ENCODE data around the gene HNF1B.
"Not testable (repeated sequence)": the region's sequence is repeated elsewhere in the genome, so short reads cannot be mapped to it uniquely, and the experiment has no call there.

The HNF1B gene

GRCh38 chr17:37744961-37745800 is at the start of gene HNF1B:
TSS of gene HNF1B (minus strand) at chr17:37745059. CDS start at chr17:37744884, 175 bp downstream.
- DNase-seq (ENCODE audit: low spot score) = no peak

- no peak for DNase-seq (ENCODE audit: low spot score)
Measured at GRCh38 chr17:37792787-37793186, 47.9 kb upstream of the HNF1B start.

DNA sequence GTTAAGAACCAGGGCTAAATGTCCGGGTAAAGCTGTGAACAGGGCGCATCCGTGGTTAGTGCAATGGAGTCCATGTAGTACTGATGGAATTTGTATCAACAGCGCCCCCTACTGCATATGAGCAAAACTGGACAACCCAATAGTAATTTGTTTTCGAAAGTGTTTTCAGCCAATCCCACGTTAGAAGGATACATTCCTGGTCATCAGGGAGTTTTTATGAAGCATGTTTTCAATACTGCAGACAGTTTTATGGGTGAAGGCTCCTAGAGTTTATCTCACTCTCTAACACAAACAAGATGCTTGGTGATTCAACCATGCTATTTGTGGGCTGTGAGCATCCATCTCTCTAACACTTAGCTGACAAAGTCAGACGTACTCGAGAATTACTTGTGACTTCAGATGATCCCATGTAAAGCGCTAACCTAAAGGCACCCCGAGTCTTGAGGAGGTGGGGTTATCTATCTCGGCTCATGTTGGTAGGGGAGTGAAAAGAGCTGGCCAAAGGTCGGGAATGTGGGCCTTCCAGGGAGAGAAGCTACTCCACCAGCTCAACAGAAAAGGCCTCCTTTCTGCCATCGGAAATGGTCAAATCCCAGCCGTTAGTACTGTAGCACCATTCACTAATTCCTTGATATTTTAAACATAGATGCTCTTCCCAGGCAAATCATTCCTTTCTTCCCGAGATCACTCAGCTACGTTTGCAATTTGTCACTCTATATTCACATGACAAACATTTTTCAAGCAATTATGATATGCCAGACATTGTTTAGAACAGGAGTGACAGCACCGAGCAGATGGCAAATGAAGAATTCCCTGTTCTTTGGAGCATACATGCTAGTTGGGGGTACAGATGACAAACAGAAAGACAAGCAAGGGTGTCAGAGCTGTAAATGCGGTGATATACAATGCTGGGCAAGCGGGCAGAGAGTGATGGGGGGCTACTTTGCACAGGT is 46.9 kb upstream of the HNF1B start:
- DNase-seq (ENCODE audit: low spot score) = no peak

DNA sequence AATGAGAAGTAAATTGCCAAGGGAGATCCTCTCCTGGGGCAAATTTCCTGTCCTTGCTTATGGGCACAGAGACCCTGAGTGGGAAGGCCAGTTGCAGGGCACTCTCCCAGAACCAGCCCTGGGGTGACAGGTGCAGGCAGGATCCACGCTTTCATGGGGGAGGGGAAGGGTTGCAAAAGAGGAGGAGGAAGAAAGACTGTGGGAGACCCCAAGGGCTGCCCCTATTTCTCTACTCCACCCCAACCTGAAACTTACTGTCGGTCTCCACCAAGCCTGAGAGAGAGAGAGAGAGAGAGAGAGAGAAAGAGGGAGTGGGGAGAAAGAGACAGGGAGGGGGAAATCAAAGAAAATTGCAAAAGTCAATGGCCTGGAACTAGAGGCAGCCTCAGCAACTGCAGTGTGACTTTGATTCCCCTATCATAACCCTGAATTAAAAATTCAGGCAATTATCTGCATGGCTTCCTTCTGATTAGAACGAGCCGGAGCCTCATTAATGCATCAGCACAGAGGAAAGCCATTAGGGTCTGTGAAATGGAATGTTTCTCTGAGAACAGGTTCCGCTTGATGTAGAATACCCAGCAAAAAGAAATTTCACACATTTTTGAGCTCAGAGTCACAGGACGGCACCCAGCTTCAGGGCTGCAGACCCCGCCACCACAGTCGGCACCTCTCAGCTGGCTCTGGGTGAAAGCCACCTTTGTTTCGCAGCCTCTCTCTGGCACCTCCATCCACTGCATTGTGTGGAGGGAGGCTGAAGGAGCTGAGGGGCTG is 45.1 kb upstream of the HNF1B start:
- no peak for DNase-seq (ENCODE audit: low spot score)

DNA sequence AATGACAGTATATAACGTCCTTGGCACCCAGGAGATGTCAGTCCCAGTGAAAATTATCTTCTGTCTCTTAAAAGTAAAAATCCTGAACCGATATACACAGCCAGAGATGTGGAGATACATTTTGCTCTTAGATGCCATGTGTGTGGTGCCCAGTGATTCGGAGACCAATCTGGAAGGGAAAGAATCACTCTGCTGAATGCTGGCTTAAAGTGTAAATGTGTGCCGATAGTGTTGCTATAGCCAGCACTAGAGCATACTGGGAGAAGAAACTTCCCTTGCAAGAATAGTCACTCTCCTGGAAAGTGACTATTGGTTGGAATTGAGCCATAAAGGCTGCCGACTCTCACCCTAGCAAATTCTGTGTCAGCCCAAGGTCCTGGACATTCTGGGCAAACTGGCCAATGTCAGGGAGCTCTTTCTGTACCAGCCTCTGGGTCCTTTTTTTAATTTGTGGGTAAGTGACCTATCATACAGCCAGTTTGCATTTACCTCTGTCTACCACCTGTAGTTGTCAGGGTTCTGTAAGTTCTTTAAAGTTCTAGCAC is 44.2 kb upstream of the HNF1B start:
- DNase-seq (ENCODE audit: low spot score) = no peak

DNA sequence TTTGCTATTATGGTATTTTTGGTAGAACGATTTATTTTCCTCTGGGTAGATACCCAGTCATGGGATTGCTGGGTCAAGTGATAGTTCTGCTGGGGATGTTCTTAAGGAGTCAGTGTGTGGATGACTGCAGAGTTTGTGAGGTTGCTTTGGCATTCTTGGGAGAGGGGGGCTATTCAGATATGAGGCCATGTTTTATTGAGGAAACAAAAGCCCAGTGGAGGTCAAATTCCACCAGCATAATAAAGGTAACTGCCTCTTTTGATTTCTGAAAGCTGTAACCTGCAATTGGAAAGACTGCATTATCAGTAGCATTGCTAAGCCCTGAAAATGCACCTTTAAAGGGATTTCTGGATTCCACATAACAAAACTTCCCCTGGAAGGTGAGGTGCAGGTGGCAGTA is 43.7 kb upstream of the HNF1B start:
- DNase-seq (ENCODE audit: low spot score) = no peak

- no peak for DNase-seq (ENCODE audit: low spot score)
Measured at GRCh38 chr17:37787055-37787757, 42.3 kb upstream of the HNF1B start.

DNA sequence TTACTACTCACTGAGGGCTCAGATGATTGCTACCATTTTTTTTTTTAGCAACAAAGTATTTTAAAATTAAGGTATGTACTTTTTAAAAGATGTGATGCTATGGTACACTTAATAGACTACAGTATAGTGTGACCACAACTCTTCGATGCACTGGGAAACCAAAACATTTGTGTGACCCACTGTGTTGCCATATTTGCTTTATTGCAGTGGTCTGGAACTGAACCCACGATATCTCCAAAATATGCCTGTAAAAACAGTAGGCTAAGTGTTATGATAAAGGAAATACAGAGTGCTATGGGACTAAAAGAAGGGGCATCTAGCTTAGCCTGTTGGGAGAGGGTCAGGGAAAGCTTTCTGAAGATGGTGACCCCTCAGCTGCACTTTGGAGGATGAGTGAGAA is 41.6 kb upstream of the HNF1B start:
- DNase-seq (ENCODE audit: low spot score) = no peak

GRCh38 chr17:37782460-37782859 is 37.6 kb upstream of the HNF1B start:
- not testable (repeated sequence) for DNase-seq (ENCODE audit: low spot score)

GRCh38 chr17:37781451-37781850 is 36.6 kb upstream of the HNF1B start:
- DNase-seq (ENCODE audit: low spot score) = no peak

DNA sequence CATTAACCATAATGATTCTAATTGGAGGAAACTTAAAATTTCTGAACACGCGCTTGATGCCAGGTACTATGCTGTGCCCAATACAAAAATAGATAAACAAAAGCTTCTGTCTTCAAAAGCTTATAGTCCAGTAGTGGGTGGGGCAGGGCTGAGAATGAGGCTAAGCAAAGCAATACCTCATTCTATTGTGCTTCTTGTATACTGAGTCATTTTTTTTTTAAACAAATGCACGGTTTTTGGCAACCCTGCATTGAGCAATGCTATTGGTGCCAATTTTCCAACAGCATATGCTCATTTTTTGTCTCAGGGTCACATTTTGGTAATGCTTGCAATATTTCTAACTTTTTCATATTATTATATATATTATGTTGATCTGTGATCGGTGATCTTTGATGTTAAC is 34.7 kb upstream of the HNF1B start:
- DNase-seq (ENCODE audit: low spot score) = no peak

- DNase-seq (ENCODE audit: low spot score) = no peak
Measured at GRCh38 chr17:37774504-37774903, 29.6 kb upstream of the HNF1B start.

DNA sequence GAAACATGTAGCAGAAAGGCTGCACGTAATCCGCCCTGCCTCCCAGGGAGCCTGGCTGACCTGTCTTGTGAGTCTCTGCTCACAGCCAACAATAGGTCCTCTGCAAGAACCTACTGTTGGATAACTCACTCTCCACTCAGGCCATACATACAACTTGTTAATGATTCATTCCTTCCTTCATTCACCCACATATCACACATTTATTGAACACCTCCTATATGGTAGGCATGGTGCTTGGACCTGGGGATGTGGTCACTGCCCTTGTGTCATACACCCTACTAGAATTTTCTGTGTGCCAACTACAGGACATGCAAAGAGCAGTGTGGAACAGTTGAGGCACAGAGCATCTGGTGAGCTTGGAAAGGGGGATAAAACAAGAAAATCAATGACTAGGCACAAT is 28.1 kb upstream of the HNF1B start:
- DNase-seq (ENCODE audit: low spot score) = no peak

- DNase-seq (ENCODE audit: low spot score) = no peak
Measured at GRCh38 chr17:37770631-37771518, 26.0 kb upstream of the HNF1B start.

GRCh38 chr17:37769050-37769449 is 24.2 kb upstream of the HNF1B start:
- DNase-seq (ENCODE audit: low spot score) = no peak

DNA sequence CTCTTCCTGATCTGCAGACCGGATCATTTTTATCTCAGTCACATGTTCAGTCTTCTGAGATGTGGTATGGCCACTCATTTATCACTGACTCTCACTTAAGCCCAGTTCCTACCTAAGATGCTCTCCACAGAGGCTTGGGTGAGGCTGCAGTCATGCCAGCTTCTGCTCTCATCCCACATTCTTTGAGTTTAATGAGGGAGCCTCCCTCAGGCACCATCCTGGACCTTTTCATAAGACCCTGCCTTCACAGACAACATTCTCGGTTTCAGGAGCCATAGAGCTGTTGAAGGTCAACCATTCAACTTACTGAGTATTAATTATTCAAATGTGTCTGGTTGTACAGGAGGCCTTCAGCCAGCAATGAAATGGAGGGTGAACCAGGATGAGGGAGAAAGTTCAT is 23.6 kb upstream of the HNF1B start:
- DNase-seq (ENCODE audit: low spot score) = no peak

- no peak for DNase-seq (ENCODE audit: low spot score)
Measured at GRCh38 chr17:37766971-37767370, 22.1 kb upstream of the HNF1B start.

DNA sequence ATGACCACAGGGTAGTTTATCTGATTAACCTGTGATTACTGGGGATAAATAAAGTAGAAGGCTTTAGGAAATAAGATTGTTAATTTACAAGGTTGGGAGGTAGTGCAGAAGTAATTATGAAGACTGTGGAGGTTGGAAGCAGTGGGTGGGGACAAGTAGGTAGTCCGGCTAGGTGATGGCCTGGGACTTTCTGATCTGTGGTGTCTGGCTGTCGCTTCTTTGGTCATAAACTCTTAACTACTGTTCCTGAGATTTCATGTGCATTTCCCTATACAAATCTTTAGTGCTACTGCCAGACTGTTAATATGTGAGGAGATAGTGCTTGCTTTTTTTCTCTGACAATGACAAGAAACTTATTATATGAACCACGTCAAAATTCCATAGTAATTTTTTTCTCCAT is 19.5 kb upstream of the HNF1B start:
- no peak for DNase-seq (ENCODE audit: low spot score)

GRCh38 chr17:37762666-37763065 is 17.8 kb upstream of the HNF1B start:
- no peak for DNase-seq (ENCODE audit: low spot score)

GRCh38 chr17:37761961-37762360 is 17.1 kb upstream of the HNF1B start:
- no peak for DNase-seq (ENCODE audit: low spot score)

Measured in putamen (tissue), 1 donor.